Esophagus (tissue), 2 donors: Measurements from ENCODE around the gene C10orf71. TPM values are rescaled to one million over a fixed set of nuclear protein-coding genes. Genes with fewer than 3 reads are reported as not detected.

ENCODE experiments used
- H3K27ac ChIP-seq, 2 donors: one replicate each; pipeline ENCODE4 v1.5.1; 2013; ENCODE audit warnings: low read depth in 2 of 2, mild to moderate bottlenecking in 2 of 2, inconsistent platforms in 1 of 2, low read length in 1 of 2, moderate library complexity in 1 of 2
- H3K27me3 ChIP-seq, 2 donors: one replicate each; pipeline ENCODE4 v1.6.1; 2013; ENCODE audit warnings: low read length in 2 of 2, control low read depth in 1 of 2, mild to moderate bottlenecking in 1 of 2; ENCODE audit not compliant: insufficient read depth in 2 of 2, control insufficient read depth in 1 of 2
- H3K36me3 ChIP-seq, 2 donors: one replicate each; pipeline ENCODE4 v1.6.1; 2013; ENCODE audit warnings: low read length in 1 of 2; ENCODE audit not compliant: control insufficient read depth in 2 of 2, insufficient read depth in 2 of 2
- H3K4me1 ChIP-seq, 2 donors: one replicate each; pipeline ENCODE4 v1.6.1; 2013; ENCODE audit warnings: low read length in 1 of 2; ENCODE audit not compliant: control insufficient read depth in 2 of 2, insufficient read depth in 2 of 2
- H3K4me3 ChIP-seq, 2 donors: one replicate each; pipeline ENCODE4 v1.5.1; 2013; ENCODE audit warnings: low read length in 2 of 2, mild to moderate bottlenecking in 2 of 2, low read depth in 1 of 2, moderate library complexity in 1 of 2
- H3K9me3 ChIP-seq, 2 donors: one replicate each; pipeline ENCODE4 v1.6.1; 2013; ENCODE audit warnings: mild to moderate bottlenecking in 2 of 2, low read depth in 1 of 2, low read length in 1 of 2, moderate library complexity in 1 of 2; ENCODE audit not compliant: control insufficient read depth in 2 of 2, insufficient read depth in 1 of 2
- WGBS, 2 donors: extraction: QIAGEN DNeasy Blood & Tissue Kit; methylation state at CpG; one replicate each; pipeline ENCODE4 v1.1.7; 2013; 5-methylcytosine and 5-hydroxymethylcytosine counted together
- polyA plus RNA-seq, 2 donors: library from polyadenylated mRNA; stranded (reverse); fragments of 200-250 nt; gene quantifications; one replicate each; pipeline ENCODE4 v1.2.3, GENCODE V29; 2013
- donor health status: healthy with polysubstance abuse.
- donor health status: Bipolar disorder and iron deficiency.

Gene C10orf71
- polyA plus RNA-seq, 2 donors, result not detected

DNA sequence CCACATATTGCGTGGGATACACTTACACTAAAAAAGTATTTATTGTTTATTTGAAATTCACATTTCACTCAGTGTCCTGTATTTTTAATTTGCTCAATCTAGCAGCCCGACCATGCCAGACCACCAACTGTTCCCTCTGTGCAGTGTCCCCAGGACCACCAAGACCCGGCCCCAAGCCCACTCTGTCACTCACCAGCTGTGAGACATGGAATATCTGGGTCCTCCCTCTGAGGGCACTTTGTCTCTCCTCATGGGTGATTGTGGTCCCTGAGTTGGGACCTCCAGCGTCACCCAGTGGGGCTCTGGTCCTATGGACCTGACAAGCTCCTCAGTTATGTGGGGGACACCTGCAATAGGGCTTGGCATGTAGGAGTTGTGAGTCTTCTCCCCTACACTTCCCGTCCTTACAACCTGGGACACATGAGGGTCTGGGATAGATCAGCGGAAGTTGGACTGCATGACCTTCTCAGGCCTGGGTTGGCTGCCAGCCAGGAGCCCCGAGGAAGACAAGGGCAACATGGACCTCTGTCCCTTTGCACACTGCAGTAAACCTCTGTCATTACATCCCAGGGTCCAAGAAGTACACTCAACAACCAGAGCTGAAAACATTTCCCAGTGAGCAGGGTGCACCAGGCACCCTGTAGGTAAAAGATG lies 12.1 kb downstream of the C10orf71 start:
- Histone ChIP-seq H3K9me3 (peaks cover 0 to 2% of the 10 kb centered on the region in 2 donors), H3K27me3 (no peaks in the 10 kb centered on the region), H3K27ac (no peak overlapping the region), H3K4me3 (no peak overlapping the region), H3K4me1 (peaks cover 0 to 3% of the 10 kb centered on the region in 2 donors), H3K36me3 (no peaks in the 10 kb centered on the region)
- 84 to 85% methylated on average over 7 of the region's 7 CpGs for WGBS, 2 donors

GRCh38 chr10:49311555-49312236 lies 12.7 kb downstream of the C10orf71 start:
- 70 to 78% methylated on average over 4 of the region's 4 CpGs for WGBS, 2 donors
- Histone ChIP-seq H3K9me3 (peaks cover 0 to 2% of the 10 kb centered on the region in 2 donors), H3K36me3 (no peaks in the 10 kb centered on the region), H3K4me3 (no peak overlapping the region), H3K27ac (no peak overlapping the region), H3K4me1 (peaks cover 0 to 3% of the 10 kb centered on the region in 2 donors), H3K27me3 (no peaks in the 10 kb centered on the region)

DNA sequence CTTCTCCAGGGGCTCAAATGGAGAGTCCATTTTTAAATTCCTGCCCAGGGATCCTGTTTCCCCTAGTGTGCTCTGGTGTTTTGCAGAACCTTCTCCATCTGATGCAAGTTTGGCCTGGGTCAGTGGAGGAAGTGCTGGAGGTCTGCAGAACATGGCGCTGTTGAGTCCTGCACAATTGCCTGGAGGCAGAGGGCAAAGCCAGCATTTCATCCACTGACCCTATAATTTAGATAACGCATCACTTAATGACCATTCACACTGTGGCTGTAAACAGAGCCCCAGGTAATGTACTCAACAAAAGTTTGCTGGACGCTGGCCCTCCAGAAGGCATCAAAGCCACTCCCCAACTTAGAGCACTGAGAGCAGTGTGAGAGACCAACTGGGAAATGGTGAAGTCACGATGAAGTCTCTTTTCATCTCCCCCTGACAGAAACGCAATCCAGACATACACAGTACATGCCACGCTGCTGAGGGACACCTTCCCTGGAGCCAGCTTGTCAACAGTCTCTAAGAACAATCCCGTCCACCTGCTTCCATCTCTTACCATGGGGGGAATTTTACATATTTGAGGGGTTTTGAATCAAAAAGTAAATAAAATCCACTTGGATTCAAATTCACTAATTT lies 13.4 kb downstream of the C10orf71 start:
- peaks cover 0 to 2% of the 10 kb centered on the region in 2 donors for H3K9me3 ChIP-seq
- 80 to 84% methylated on average over 7 of the region's 7 CpGs for WGBS, 2 donors
- no peaks in the 10 kb centered on the region for H3K36me3 ChIP-seq
- H3K27me3 ChIP-seq, result no peaks in the 10 kb centered on the region
- no peak overlapping the region for H3K4me3 ChIP-seq
- H3K4me1 ChIP-seq, result peaks cover 0 to 3% of the 10 kb centered on the region in 2 donors
- H3K27ac ChIP-seq, result no peak overlapping the region

DNA sequence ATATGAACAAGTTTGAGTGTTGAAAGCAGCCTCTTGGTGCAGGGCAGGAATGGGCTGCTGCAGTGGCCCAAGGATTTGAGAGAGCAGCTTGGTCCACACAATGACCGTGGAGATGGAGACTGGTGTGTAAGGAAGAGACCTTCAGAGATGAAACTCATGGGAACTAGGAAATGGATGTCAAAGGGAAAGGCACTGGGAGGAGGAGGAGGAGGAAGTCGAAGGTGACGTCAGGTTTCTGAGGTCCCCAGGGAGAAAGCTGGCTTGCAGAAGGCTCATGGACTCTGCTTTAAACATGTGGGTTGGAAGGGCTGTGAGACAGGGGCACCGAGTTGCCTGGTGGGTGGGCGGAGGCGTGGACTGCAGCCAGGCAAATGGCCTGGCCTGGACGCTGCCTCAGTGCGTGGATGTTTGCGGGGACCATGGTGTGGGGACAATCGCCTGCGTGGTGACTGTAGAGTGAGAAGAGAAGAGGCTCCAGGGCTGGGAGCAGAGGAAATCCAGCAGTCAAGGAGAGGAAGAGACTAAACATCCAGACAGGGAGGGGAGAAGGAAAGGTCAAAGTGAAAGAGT lies 14.6 kb downstream of the C10orf71 start:
- Histone ChIP-seq H3K36me3 (no peaks in the 10 kb centered on the region), H3K27me3 (no peaks in the 10 kb centered on the region), H3K27ac (no peak overlapping the region), H3K4me1 (peaks cover 0 to 3% of the 10 kb centered on the region in 2 donors), H3K9me3 (peaks cover 0 to 2% of the 10 kb centered on the region in 2 donors), H3K4me3 (no peak overlapping the region)
- WGBS, 2 donors, result 84 to 87% methylated on average over 11 of the region's 11 CpGs

GRCh38 chr10:49314806-49315205 lies 15.8 kb downstream of the C10orf71 start:
- Histone ChIP-seq H3K4me3 (no peak overlapping the region), H3K36me3 (no peaks in the 10 kb centered on the region)
- WGBS, 2 donors, result 86 to 88% methylated on average over 5 of the region's 5 CpGs

DNA sequence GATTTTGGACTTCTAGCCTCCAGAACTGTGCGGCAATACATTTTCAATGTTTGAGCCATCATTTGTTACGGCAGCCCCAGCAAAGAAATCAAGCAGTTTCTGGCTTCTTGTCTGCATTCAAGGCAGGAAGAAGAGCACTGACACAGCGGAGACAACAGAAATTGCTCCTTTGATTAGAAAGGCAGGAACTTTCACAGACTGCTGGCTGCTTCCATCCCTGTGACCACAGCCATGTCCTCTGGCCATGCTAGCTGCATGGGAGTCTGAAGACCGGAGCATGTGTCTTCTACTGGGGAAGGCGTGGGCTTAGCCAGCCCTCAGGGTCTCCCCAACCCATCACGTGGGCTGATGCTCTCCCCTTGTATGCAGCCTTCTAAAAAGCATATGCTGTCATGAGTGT lies 19.1 kb downstream of the C10orf71 start:
- H3K36me3 ChIP-seq, result no peaks in the 10 kb centered on the region
- 89 to 91% methylated on average over 6 of the region's 6 CpGs for WGBS, 2 donors
- no peaks in the 10 kb centered on the region for H3K9me3 ChIP-seq
- no peak overlapping the region for H3K4me3 ChIP-seq
- H3K27ac ChIP-seq, result no peak overlapping the region
- H3K27me3 ChIP-seq, result no peaks in the 10 kb centered on the region
- H3K4me1 ChIP-seq, result no peaks in the 10 kb centered on the region

More at GRCh38 chr10:49314806-49315205, 15.8 kb downstream of the C10orf71 start:
- Histone ChIP-seq H3K9me3 (no peaks in the 10 kb centered on the region), H3K27me3 (no peaks in the 10 kb centered on the region), H3K4me1 (peaks cover 0 to 3% of the 10 kb centered on the region in 2 donors), H3K27ac (no peak overlapping the region)

DNA sequence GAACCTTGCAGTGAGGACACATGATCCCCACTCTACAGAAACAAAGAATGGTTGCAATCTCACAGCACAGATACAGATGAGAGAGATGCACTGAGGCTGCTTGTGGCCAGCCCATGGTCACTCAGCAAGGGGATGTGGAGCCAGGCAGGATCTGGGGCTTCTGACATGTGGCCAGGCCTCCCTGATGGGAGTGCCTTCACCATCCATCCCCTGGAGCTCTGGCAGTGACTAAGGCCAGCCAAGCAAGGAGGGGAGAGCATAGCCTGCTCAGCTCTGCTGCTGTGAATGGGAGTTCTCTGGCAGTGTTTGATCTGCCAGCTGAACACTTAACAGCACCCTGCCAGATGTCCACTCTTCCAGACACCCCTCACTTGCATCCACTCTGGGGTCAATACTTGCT lies 19.8 kb downstream of the C10orf71 start:
- Histone ChIP-seq H3K4me1 (no peaks in the 10 kb centered on the region), H3K27me3 (no peaks in the 10 kb centered on the region)

GRCh38 chr10:49319206-49319605 lies 20.2 kb downstream of the C10orf71 start:
- 92 to 97% methylated on average over 1 of the region's 1 CpG for WGBS, 2 donors
- H3K27ac ChIP-seq, result no peak overlapping the region
- no peaks in the 10 kb centered on the region for H3K9me3 ChIP-seq
- no peaks in the 10 kb centered on the region for H3K4me1 ChIP-seq
- H3K4me3 ChIP-seq, result no peak overlapping the region
- no peaks in the 10 kb centered on the region for H3K36me3 ChIP-seq
- H3K27me3 ChIP-seq, result no peaks in the 10 kb centered on the region

More for the DNA sequence above, 19.8 kb downstream of the C10orf71 start:
- H3K9me3 ChIP-seq, result no peaks in the 10 kb centered on the region
- H3K36me3 ChIP-seq, result no peaks in the 10 kb centered on the region
- no peak overlapping the region for H3K27ac ChIP-seq
- no peak overlapping the region for H3K4me3 ChIP-seq

DNA sequence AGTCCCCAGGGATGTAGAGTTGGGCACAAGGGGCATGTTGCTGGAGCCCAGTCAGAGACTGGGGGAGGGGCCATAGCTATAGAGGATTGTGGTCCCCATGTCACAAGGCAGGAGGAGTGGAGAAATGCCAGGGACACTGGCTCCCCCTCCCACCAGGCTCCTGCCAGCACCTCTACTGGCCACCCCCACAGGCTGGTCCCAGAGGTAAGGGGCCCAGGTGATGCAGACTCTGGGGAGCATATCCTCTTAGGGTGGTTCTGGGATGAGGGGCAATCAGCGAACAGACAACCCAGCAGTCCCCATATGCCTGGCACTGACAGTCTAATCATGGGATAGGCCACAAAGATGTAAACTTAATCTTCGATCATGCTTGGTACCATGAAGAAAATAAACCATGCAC lies 21.2 kb downstream of the C10orf71 start:
- Histone ChIP-seq H3K36me3 (no peaks in the 10 kb centered on the region), H3K9me3 (no peaks in the 10 kb centered on the region), H3K27ac (no peak overlapping the region), H3K27me3 (no peaks in the 10 kb centered on the region), H3K4me3 (no peak overlapping the region), H3K4me1 (no peaks in the 10 kb centered on the region)
- 87 to 92% methylated on average over 2 of the region's 2 CpGs for WGBS, 2 donors
